Measurements from ENCODE around the gene CDC14B. TPM values are rescaled to one million over a fixed set of nuclear protein-coding genes. Genes with fewer than 3 reads are reported as not detected.

CDC14B gene
- total and polyA plus RNA-seq, 4 donors, result 2.9 to 29.8 (median 8.0) TPM

DNA sequence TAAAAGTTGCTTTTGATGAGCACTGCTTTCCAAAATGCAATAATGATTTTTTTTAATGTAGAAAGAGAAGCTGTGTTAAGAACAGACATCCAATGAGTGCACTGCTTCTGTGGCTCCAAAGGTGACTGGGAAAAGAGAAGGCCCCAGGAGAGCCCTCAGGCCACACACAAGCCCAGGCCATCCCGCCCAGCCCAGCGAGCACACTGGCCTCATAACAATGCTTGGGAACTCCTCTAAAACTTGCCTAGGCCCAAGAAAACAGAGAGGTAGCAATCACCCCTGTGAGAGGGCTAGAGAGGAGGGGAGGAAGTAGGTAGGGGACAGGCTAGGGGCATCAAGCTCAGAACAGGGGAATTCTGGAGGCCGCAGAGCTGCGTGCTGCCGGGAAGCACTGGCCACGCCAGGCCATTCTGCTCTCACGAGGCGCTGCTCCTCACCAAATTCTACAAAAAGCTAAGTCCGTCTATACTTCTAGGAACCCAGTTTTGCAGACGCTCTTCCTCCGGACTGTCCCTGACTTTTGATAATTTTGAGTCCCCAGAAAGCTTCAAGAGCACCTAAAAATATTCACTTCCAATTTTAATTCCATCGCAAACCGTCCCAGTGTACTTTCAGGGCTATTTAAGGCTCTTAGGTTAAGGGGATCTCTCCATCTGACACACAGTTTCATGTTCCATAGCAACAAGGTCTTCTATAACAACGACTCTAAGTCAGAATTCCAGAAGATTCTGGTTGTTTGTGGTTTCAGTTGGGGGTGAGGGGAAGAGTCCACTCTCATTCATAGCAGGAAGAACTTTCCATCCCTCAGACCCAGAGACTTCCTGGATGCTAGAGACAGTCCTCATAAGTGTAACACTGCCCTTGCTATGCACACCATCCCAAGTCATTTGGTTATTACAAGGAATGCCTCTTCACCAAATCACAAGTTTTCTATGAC, 118.7 kb downstream of the CDC14B start:
- WGBS, 2 donors, result 90 to 95% methylated on average over 14 of the region's 14 CpGs
- no peaks in the 10 kb centered on the region for H3K9me3 ChIP-seq (ENCODE audit: control insufficient read depth in 4 of 4, insufficient read depth in 3 of 4, low read length in 3 of 4)
- H3K4me3 ChIP-seq, result no peak overlapping the region
- H3K9ac ChIP-seq (ENCODE audit: insufficient read depth in 1 of 2, low read length in 2 of 2), result no peak overlapping the region
- ATAC-seq (ENCODE audit: insufficient read depth, low FRiP score) (no peak), DNase-seq (no peak)
- H3K27me3 ChIP-seq (ENCODE audit: control insufficient read depth in 3 of 3, insufficient read depth in 3 of 3, low read length in 2 of 3), result no peaks in the 10 kb centered on the region
- no peaks in the 10 kb centered on the region for H3K36me3 ChIP-seq (ENCODE audit: control insufficient read depth in 4 of 4, insufficient read depth in 4 of 4, low read length in 4 of 4)
- no peaks in the 10 kb centered on the region for H3K4me1 ChIP-seq (ENCODE audit: control insufficient read depth in 5 of 5, insufficient read depth in 5 of 5, low read length in 5 of 5)
- TF ChIP-seq, protein P1, sequence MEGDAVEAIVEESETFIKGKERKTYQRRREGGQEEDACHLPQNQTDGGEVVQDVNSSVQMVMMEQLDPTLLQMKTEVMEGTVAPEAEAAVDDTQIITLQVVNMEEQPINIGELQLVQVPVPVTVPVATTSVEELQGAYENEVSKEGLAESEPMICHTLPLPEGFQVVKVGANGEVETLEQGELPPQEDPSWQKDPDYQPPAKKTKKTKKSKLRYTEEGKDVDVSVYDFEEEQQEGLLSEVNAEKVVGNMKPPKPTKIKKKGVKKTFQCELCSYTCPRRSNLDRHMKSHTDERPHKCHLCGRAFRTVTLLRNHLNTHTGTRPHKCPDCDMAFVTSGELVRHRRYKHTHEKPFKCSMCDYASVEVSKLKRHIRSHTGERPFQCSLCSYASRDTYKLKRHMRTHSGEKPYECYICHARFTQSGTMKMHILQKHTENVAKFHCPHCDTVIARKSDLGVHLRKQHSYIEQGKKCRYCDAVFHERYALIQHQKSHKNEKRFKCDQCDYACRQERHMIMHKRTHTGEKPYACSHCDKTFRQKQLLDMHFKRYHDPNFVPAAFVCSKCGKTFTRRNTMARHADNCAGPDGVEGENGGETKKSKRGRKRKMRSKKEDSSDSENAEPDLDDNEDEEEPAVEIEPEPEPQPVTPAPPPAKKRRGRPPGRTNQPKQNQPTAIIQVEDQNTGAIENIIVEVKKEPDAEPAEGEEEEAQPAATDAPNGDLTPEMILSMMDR (IDR thresholded peaks at IDR 0.05; ENCODE audit: control extremely low read depth, extremely low read depth), result no peak
- no peak overlapping the region for H3K27ac ChIP-seq (ENCODE audit: low read depth in 1 of 2, low read length in 1 of 2)

DNA sequence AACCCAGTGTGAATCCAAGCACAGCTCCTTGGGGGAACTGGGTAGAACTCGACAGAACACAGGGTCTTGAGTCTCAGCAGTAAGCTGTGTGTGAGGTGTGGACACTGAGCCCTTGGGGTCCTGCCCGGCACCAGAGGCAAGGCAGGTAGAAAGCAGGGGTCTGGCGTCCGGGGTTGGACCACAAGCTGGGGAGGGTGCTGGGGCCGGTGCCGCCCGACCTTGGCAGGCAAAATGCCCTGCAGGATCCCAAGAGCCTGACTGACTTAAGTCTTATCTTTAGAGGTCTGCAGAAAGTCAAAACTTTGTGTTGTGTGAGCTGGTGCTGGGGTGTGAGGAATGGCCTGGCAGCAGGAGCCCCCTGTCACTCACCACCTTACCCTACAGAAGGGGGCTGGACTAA, 120.4 kb downstream of the CDC14B start:
- no peak for DNase-seq
- WGBS, 2 donors, result 94 to 100% methylated on average over 7 of the region's 7 CpGs
- Histone ChIP-seq H3K36me3 (ENCODE audit: control insufficient read depth in 4 of 4, insufficient read depth in 4 of 4, low read length in 4 of 4) (no peaks in the 10 kb centered on the region), H3K4me1 (ENCODE audit: control insufficient read depth in 5 of 5, insufficient read depth in 5 of 5, low read length in 5 of 5) (no peaks in the 10 kb centered on the region), H3K27me3 (ENCODE audit: control insufficient read depth in 3 of 3, insufficient read depth in 3 of 3, low read length in 2 of 3) (no peaks in the 10 kb centered on the region), H3K9me3 (ENCODE audit: control insufficient read depth in 4 of 4, insufficient read depth in 3 of 4, low read length in 3 of 4) (no peaks in the 10 kb centered on the region), H3K27ac (ENCODE audit: low read depth in 1 of 2, low read length in 1 of 2) (no peak overlapping the region), H3K4me3 (no peak overlapping the region), H3K9ac (ENCODE audit: insufficient read depth in 1 of 2, low read length in 2 of 2) (peak overlapping the region in 1 of 2 donors; percentile 25)
- ATAC-seq (ENCODE audit: insufficient read depth, low FRiP score), result no peak
- TF ChIP-seq, protein P1 (IDR thresholded peaks at IDR 0.05; ENCODE audit: control extremely low read depth, extremely low read depth), result no peak

DNA sequence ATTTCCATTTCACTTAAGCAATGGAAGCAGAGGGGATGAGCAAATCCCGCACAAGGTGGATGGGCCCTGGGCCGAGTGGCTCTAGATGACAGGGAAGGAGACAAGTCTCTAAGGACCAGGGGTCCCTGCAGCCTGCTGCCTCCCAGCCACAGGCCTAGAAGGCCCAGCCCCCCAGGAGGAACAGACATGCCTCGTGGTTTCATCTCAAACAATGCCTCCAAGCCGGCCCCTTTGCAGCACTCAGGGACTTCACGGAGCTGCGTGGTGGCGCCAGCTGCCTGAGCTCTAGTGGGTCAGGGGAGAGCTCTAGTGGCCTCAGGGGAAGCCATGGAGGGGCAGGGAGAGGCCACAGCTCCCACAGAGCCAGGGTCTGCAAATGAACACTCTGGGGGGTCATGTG, 120.8 kb downstream of the CDC14B start:
- Histone ChIP-seq H3K9me3 (ENCODE audit: control insufficient read depth in 4 of 4, insufficient read depth in 3 of 4, low read length in 3 of 4) (no peaks in the 10 kb centered on the region), H3K27me3 (ENCODE audit: control insufficient read depth in 3 of 3, insufficient read depth in 3 of 3, low read length in 2 of 3) (no peaks in the 10 kb centered on the region), H3K4me1 (ENCODE audit: control insufficient read depth in 5 of 5, insufficient read depth in 5 of 5, low read length in 5 of 5) (no peaks in the 10 kb centered on the region), H3K27ac (ENCODE audit: low read depth in 1 of 2, low read length in 1 of 2) (no peak overlapping the region), H3K4me3 (no peak overlapping the region), H3K36me3 (ENCODE audit: control insufficient read depth in 4 of 4, insufficient read depth in 4 of 4, low read length in 4 of 4) (no peaks in the 10 kb centered on the region), H3K9ac (ENCODE audit: insufficient read depth in 1 of 2, low read length in 2 of 2) (no peak overlapping the region)
- TF ChIP-seq, protein P1 (IDR thresholded peaks at IDR 0.05; ENCODE audit: control extremely low read depth, extremely low read depth), result no peak
- 82 to 85% methylated on average over 7 of the region's 7 CpGs for WGBS, 2 donors
- no peak for DNase-seq
- ATAC-seq (ENCODE audit: insufficient read depth, low FRiP score), result no peak
